ENCODE data around the gene MYCT1. TPM values are rescaled to one million over a fixed set of nuclear protein-coding genes. Genes with fewer than 3 reads are reported as not detected.

Gene MYCT1
- total RNA-seq, 1 experiment from 2014 or later: 1.5 TPM

DNA sequence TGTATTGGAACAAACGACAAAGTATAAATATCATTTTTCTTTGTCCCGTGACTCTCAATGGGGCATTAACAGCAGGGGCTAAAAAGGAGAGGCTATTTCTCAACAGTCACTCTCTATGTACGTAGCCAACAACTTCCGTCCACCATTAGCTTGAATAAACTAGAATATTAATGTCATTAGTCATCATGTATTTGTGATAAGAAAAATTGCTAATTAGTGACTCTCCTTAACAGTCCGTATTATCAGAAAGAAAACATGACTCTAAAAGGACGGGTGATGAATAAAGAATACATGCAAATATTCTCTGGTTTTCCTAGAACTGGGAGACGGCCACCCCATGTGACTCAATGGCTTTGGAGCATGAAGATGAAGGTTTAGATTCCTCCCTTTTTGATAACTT, 71.5 kb downstream of the MYCT1 start (continued):
- TF ChIP-seq, protein P1, sequence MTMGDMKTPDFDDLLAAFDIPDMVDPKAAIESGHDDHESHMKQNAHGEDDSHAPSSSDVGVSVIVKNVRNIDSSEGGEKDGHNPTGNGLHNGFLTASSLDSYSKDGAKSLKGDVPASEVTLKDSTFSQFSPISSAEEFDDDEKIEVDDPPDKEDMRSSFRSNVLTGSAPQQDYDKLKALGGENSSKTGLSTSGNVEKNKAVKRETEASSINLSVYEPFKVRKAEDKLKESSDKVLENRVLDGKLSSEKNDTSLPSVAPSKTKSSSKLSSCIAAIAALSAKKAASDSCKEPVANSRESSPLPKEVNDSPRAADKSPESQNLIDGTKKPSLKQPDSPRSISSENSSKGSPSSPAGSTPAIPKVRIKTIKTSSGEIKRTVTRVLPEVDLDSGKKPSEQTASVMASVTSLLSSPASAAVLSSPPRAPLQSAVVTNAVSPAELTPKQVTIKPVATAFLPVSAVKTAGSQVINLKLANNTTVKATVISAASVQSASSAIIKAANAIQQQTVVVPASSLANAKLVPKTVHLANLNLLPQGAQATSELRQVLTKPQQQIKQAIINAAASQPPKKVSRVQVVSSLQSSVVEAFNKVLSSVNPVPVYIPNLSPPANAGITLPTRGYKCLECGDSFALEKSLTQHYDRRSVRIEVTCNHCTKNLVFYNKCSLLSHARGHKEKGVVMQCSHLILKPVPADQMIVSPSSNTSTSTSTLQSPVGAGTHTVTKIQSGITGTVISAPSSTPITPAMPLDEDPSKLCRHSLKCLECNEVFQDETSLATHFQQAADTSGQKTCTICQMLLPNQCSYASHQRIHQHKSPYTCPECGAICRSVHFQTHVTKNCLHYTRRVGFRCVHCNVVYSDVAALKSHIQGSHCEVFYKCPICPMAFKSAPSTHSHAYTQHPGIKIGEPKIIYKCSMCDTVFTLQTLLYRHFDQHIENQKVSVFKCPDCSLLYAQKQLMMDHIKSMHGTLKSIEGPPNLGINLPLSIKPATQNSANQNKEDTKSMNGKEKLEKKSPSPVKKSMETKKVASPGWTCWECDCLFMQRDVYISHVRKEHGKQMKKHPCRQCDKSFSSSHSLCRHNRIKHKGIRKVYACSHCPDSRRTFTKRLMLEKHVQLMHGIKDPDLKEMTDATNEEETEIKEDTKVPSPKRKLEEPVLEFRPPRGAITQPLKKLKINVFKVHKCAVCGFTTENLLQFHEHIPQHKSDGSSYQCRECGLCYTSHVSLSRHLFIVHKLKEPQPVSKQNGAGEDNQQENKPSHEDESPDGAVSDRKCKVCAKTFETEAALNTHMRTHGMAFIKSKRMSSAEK (CRISPR knock-in tag; IDR thresholded peaks at IDR 0.05; ENCODE audit: borderline replicate concordance): no peak
- TF ChIP-seq, protein P2, sequence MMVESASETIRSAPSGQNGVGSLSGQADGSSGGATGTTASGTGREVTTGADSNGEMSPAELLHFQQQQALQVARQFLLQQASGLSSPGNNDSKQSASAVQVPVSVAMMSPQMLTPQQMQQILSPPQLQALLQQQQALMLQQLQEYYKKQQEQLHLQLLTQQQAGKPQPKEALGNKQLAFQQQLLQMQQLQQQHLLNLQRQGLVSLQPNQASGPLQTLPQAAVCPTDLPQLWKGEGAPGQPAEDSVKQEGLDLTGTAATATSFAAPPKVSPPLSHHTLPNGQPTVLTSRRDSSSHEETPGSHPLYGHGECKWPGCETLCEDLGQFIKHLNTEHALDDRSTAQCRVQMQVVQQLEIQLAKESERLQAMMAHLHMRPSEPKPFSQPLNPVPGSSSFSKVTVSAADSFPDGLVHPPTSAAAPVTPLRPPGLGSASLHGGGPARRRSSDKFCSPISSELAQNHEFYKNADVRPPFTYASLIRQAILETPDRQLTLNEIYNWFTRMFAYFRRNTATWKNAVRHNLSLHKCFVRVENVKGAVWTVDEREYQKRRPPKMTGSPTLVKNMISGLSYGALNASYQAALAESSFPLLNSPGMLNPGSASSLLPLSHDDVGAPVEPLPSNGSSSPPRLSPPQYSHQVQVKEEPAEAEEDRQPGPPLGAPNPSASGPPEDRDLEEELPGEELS (CRISPR knock-in tag; IDR thresholded peaks at IDR 0.05): no peak
- TF ChIP-seq ZBTB21 (CRISPR knock-in tag; IDR thresholded peaks at IDR 0.05; ENCODE audit: borderline replicate concordance): no peak

DNA sequence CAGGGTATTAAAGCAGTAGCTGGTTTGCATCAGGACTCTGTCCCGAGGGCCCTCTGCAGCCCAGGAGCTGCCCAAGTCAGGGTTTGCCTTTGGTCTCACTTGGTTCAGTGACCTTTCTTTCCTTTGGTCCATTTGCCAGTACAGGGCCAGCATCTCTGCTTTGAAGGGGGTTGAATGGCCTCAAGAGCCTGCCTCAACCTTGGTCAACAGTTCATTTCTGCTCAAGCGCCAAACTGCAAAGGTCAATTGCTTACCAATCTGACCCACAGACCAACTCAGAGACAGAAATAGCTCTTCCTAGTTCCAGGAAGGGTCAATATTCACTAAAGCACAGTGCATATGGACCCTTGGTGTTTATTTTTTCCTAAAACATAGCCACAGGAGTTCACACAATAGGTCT, 72.3 kb downstream of the MYCT1 start:
- no peaks in the 10 kb centered on the region for H3K9me3 Mint-ChIP-seq
- CTCF ChIA-PET: no interaction called here
- no peaks in the 10 kb centered on the region for H3K27me3 Mint-ChIP-seq (ENCODE audit: low read depth)
- H3K4me1 Mint-ChIP-seq: no peaks in the 10 kb centered on the region
- no peaks in the 10 kb centered on the region for H3K36me3 Mint-ChIP-seq
- POLR2A ChIA-PET: no interaction called here
- ATAC-seq (no peak), DNase-seq (ENCODE audit: low spot score) (no peak)
- H3K27ac Mint-ChIP-seq: no peak overlapping the region
- no peak overlapping the region for H3K4me3 Mint-ChIP-seq
- TF ChIP-seq TCF7 (CRISPR knock-in tag; IDR thresholded peaks at IDR 0.05; ENCODE audit: low read depth) (no peak), ZNF423 (CRISPR knock-in tag; IDR thresholded peaks at IDR 0.05) (no peak), SMAD4 (CRISPR knock-in tag; IDR thresholded peaks at IDR 0.05) (no peak), ZNF138 (CRISPR knock-in tag; conservative IDR thresholded peaks at IDR 0.05) (no peak), ETV6 (CRISPR knock-in tag; IDR thresholded peaks at IDR 0.05) (no peak), NFATC4 (CRISPR knock-in tag; IDR thresholded peaks at IDR 0.05) (no peak), CREM (CRISPR knock-in tag; IDR thresholded peaks at IDR 0.05) (no peak), NR3C1 (CRISPR knock-in tag; conservative IDR thresholded peaks at IDR 0.05; ENCODE audit: low read depth) (no peak), ESRRA (CRISPR knock-in tag; IDR thresholded peaks at IDR 0.05; ENCODE audit: borderline replicate concordance) (no peak), ZNF263 (CRISPR knock-in tag; IDR thresholded peaks at IDR 0.05; ENCODE audit: low read depth) (no peak), ZNF219 (CRISPR knock-in tag; IDR thresholded peaks at IDR 0.05; ENCODE audit: borderline replicate concordance) (no peak), NR2C2 (CRISPR knock-in tag; IDR thresholded peaks at IDR 0.05) (no peak), CBFB (CRISPR knock-in tag; IDR thresholded peaks at IDR 0.05; ENCODE audit: low read depth) (no peak)
- TF ChIP-seq, protein P3, sequence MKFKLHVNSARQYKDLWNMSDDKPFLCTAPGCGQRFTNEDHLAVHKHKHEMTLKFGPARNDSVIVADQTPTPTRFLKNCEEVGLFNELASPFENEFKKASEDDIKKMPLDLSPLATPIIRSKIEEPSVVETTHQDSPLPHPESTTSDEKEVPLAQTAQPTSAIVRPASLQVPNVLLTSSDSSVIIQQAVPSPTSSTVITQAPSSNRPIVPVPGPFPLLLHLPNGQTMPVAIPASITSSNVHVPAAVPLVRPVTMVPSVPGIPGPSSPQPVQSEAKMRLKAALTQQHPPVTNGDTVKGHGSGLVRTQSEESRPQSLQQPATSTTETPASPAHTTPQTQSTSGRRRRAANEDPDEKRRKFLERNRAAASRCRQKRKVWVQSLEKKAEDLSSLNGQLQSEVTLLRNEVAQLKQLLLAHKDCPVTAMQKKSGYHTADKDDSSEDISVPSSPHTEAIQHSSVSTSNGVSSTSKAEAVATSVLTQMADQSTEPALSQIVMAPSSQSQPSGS (CRISPR knock-in tag; IDR thresholded peaks at IDR 0.05; ENCODE audit: borderline replicate concordance, low read depth): no peak
- TF ChIP-seq, protein P4, sequence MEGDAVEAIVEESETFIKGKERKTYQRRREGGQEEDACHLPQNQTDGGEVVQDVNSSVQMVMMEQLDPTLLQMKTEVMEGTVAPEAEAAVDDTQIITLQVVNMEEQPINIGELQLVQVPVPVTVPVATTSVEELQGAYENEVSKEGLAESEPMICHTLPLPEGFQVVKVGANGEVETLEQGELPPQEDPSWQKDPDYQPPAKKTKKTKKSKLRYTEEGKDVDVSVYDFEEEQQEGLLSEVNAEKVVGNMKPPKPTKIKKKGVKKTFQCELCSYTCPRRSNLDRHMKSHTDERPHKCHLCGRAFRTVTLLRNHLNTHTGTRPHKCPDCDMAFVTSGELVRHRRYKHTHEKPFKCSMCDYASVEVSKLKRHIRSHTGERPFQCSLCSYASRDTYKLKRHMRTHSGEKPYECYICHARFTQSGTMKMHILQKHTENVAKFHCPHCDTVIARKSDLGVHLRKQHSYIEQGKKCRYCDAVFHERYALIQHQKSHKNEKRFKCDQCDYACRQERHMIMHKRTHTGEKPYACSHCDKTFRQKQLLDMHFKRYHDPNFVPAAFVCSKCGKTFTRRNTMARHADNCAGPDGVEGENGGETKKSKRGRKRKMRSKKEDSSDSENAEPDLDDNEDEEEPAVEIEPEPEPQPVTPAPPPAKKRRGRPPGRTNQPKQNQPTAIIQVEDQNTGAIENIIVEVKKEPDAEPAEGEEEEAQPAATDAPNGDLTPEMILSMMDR (IDR thresholded peaks at IDR 0.05): no peak
- TF ChIP-seq, protein P5, sequence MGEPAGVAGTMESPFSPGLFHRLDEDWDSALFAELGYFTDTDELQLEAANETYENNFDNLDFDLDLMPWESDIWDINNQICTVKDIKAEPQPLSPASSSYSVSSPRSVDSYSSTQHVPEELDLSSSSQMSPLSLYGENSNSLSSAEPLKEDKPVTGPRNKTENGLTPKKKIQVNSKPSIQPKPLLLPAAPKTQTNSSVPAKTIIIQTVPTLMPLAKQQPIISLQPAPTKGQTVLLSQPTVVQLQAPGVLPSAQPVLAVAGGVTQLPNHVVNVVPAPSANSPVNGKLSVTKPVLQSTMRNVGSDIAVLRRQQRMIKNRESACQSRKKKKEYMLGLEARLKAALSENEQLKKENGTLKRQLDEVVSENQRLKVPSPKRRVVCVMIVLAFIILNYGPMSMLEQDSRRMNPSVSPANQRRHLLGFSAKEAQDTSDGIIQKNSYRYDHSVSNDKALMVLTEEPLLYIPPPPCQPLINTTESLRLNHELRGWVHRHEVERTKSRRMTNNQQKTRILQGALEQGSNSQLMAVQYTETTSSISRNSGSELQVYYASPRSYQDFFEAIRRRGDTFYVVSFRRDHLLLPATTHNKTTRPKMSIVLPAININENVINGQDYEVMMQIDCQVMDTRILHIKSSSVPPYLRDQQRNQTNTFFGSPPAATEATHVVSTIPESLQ (CRISPR knock-in tag; IDR thresholded peaks at IDR 0.05): no peak
- TF ChIP-seq, protein P6, sequence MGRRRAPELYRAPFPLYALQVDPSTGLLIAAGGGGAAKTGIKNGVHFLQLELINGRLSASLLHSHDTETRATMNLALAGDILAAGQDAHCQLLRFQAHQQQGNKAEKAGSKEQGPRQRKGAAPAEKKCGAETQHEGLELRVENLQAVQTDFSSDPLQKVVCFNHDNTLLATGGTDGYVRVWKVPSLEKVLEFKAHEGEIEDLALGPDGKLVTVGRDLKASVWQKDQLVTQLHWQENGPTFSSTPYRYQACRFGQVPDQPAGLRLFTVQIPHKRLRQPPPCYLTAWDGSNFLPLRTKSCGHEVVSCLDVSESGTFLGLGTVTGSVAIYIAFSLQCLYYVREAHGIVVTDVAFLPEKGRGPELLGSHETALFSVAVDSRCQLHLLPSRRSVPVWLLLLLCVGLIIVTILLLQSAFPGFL (CRISPR knock-in tag; IDR thresholded peaks at IDR 0.05; ENCODE audit: borderline replicate concordance): no peak
- TF ChIP-seq, protein P7, sequence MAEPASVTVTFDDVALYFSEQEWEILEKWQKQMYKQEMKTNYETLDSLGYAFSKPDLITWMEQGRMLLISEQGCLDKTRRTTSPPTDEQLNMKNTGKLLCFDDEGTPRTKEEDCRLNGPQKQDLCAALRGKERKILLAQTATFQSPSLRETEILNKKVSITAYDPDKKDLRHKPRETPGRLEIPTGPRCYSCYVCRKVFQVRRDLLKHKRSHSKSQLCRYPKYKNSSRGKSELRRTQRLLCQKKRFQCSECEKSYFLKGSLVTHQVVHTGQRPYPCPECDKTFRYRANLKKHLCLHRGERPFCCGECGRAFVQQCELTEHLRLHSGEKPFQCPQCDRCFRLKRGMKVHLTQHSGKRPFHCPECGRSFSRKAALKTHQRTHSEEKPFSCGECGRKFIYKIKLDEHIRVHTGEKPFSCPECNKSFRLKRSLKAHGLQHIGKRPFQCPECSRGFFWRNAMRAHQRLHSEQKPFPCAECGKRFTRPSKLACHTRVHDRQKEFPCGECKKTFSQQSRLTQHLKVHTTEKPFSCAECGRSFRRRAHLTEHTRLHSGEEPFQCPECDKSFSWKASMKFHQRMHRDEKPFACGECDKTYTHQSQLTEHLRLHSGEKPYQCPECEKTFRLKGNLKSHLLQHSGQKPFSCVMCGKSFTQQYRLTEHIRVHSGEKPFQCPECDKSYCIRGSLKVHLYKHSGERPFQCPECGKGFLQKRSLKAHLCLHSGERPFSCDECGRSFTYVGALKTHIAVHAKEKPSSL (CRISPR knock-in tag; conservative IDR thresholded peaks at IDR 0.05): no peak

Measured in WTC11 (cell line).